Osteocyte (in vitro differentiated cells): ENCODE data around the gene AEBP2. TPM values are rescaled to one million over a fixed set of nuclear protein-coding genes. Genes with fewer than 3 reads are reported as not detected.
"Not testable (repeated sequence)": the region's sequence is repeated elsewhere in the genome, so short reads cannot be mapped to it uniquely, and the experiment has no call there.

Source experiments
- DNase-seq: peaks from one replicate; pipeline ENCODE4 v3.0.0; 2021; ENCODE audit warnings: mixed read lengths; ENCODE audit not compliant: unreplicated experiment; ENCODE audit errors: extremely low spot score
- H3K27ac Mint-ChIP-seq: one replicate; pipeline ENCODE4 v1.8.0; 2021; ENCODE audit warnings: mild to moderate bottlenecking, mixed read lengths; ENCODE audit not compliant: unreplicated experiment
- H3K27me3 Mint-ChIP-seq: one replicate; pipeline ENCODE4 v1.8.0; 2021; ENCODE audit warnings: mixed read lengths; ENCODE audit not compliant: unreplicated experiment
- H3K36me3 Mint-ChIP-seq: one replicate; pipeline ENCODE4 v1.8.0; 2021; ENCODE audit warnings: mixed read lengths; ENCODE audit not compliant: unreplicated experiment
- H3K4me1 Mint-ChIP-seq: one replicate; pipeline ENCODE4 v1.8.0; 2021; ENCODE audit warnings: mixed read lengths; ENCODE audit not compliant: unreplicated experiment
- H3K4me3 Mint-ChIP-seq: one replicate; pipeline ENCODE4 v1.8.0; 2021; ENCODE audit warnings: mild to moderate bottlenecking, moderate library complexity, mixed read lengths; ENCODE audit not compliant: unreplicated experiment
- H3K9me3 Mint-ChIP-seq: one replicate; pipeline ENCODE4 v1.8.0; 2021; ENCODE audit warnings: mixed read lengths; ENCODE audit not compliant: unreplicated experiment
- total RNA-seq: library from RNA; stranded (reverse); gene quantifications from 2 replicates; pipeline ENCODE4 v1.2.1, GENCODE V29; 2021
- TF ChIP-seq, protein P1 (sequence below): fragments of 200-600 bp; sonication (generic); IDR thresholded peaks from 2 replicates; pipeline ENCODE4 v1.5.0; 2021; ENCODE audit warnings: antibody characterized with exemption, mild to moderate bottlenecking, moderate library complexity

AEBP2 gene
- total RNA-seq, 1 donor from 2014 or later = 33.5 TPM

DNA sequence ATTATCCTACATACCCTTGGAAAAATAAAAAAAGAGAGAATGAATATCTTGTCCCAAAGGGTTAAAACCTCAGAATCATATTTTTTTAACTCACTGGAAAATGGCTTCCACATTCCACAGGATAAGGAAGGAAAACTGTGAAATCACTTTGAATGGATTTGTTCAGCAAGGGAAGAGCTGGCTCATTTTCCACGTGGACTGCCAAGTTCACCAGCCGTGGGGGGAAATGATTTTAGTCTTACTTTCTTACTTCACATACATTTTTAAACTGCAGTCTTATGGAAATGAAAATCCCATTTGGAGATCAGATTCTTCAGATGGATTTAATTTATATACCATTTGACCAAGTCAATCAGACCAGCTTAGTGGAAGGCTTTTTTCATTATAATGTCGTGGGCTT, 29.9 kb upstream of the AEBP2 start:
- H3K4me1 Mint-ChIP-seq = peaks cover 14% of the 10 kb centered on the region
- H3K27me3 Mint-ChIP-seq = no peaks in the 10 kb centered on the region
- H3K9me3 Mint-ChIP-seq = no peaks in the 10 kb centered on the region
- H3K27ac Mint-ChIP-seq = no peak overlapping the region
- no peak for DNase-seq
- H3K36me3 Mint-ChIP-seq = no peaks in the 10 kb centered on the region
- TF ChIP-seq, protein P1, sequence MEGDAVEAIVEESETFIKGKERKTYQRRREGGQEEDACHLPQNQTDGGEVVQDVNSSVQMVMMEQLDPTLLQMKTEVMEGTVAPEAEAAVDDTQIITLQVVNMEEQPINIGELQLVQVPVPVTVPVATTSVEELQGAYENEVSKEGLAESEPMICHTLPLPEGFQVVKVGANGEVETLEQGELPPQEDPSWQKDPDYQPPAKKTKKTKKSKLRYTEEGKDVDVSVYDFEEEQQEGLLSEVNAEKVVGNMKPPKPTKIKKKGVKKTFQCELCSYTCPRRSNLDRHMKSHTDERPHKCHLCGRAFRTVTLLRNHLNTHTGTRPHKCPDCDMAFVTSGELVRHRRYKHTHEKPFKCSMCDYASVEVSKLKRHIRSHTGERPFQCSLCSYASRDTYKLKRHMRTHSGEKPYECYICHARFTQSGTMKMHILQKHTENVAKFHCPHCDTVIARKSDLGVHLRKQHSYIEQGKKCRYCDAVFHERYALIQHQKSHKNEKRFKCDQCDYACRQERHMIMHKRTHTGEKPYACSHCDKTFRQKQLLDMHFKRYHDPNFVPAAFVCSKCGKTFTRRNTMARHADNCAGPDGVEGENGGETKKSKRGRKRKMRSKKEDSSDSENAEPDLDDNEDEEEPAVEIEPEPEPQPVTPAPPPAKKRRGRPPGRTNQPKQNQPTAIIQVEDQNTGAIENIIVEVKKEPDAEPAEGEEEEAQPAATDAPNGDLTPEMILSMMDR = no peak
- no peak overlapping the region for H3K4me3 Mint-ChIP-seq

DNA sequence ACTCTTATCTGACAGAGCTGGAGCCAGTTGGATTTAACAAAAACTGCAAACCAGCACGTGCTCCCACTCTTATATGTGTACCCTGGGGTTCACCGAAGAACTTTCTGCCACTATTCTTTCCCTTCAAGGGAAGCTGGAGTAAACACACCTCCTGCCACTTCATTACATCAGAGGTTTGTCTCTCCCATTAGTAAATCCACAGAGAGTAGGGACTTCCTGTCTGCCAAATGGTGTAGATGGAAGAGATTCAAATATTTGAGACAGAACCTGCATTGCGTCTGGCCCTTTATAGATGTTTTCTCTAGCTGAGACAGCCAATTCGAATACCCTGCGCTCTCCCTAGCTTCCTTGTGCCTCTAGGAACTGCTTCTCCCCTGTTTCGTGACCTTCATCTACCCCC, 29.1 kb upstream of the AEBP2 start:
- Mint-ChIP-seq H3K27ac (no peak overlapping the region), H3K4me1 (peaks cover 14% of the 10 kb centered on the region), H3K4me3 (no peak overlapping the region), H3K36me3 (no peaks in the 10 kb centered on the region), H3K27me3 (no peaks in the 10 kb centered on the region), H3K9me3 (no peaks in the 10 kb centered on the region)
- no peak for DNase-seq
- TF ChIP-seq, protein P1 = no peak

DNA sequence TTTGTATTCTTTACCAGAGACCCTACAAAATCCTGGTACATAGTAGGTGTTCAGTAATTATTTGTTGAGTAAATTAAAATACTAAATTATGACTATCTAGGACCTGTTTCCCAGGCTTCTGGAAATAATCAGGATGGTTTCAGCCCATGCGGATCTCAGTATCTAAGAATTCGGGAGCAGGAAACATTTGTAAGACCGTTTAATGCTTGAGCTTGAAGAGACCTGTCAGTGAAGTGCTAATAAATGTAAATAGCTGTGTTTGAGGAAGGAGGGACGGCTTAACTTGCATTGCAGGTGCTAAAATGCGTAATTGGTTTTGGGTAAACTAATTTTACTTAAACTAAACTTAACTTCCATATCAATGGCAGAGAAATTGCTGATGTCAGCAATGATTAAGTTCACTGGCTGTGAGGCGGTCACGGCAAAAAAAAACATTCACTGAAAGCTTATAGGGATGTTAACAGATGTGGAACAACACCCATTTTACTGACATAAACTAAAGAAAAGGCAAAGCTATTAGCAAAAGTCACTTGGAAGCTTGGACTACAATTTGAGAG, 28.6 kb upstream of the AEBP2 start:
- DNase-seq = no peak
- H3K36me3 Mint-ChIP-seq = no peaks in the 10 kb centered on the region
- H3K27me3 Mint-ChIP-seq = no peaks in the 10 kb centered on the region
- peaks cover 14% of the 10 kb centered on the region for H3K4me1 Mint-ChIP-seq
- no peaks in the 10 kb centered on the region for H3K9me3 Mint-ChIP-seq
- TF ChIP-seq, protein P1 = no peak
- no peak overlapping the region for H3K4me3 Mint-ChIP-seq
- H3K27ac Mint-ChIP-seq = no peak overlapping the region

DNA sequence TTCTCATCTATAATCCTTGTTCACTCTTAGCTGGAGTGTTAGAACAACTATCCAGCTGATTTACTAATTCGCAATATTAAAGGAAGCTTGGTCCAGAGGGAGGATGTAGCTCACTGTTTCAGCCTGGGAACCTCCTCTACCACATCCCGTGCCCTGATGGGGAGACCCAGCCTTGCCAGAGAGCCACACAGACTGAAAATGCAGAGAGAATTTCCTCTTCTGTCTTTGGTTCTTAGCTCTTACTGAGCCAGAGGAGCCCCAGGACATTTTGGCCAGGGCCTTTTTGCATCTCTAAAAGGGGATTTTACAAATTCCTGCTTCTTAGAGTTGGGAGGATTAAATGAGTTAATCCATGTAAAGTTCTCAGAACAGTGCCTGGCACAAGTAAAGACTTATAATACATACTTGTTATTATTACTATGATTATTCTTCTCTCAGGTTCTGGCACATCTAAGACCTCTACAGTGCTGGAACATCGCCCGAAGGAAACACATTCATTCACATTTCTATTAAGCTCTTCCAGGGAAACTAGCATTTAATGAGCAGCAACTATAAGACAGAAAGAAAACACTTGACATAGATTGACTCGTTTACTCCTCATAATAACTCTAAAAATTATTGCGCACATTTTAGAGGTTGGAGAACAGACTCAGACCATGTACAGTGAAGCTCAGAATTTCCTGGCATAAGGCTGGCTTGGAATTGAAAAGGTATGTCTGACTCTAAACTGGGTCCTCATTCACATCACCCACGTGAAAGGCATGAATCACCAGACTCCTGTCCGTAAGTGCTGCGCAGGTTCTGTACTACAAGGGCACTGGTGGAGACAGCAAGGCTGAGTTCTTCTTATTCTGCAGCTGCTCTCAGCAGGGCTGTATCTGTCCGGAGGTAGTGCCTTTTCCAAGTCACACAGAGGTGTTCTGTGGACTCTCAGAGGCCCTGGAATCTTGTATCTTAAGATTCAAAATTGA, 27.8 kb upstream of the AEBP2 start:
- TF ChIP-seq, protein P1 = no peak
- Mint-ChIP-seq H3K9me3 (no peaks in the 10 kb centered on the region), H3K27ac (no peak overlapping the region), H3K4me3 (no peak overlapping the region), H3K4me1 (peaks cover 14% of the 10 kb centered on the region), H3K27me3 (no peaks in the 10 kb centered on the region), H3K36me3 (no peaks in the 10 kb centered on the region)
- DNase-seq = no peak

DNA sequence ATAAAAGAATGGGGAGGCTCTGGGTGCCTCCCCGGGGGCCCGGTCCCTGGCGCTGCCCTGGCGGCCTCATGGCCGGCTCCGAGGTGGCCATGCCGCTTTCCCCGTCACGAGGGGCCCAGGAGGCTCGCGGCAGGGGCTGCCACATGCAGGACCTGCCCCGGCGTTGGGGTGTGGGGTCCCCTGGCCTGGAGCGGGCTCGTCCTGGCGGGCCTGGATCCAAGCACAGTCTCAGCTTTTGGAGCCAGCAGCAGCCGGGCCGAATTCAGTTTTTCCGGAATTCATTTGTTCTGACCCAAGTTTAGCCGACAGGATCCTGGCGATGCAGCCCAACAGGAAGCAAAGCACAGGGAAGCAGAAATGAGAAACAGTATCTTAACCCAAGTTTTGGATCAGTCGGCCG, 26.4 kb upstream of the AEBP2 start:
- Mint-ChIP-seq H3K36me3 (no peaks in the 10 kb centered on the region), H3K4me3 (no peak overlapping the region), H3K27me3 (no peaks in the 10 kb centered on the region), H3K4me1 (peaks cover 14% of the 10 kb centered on the region), H3K9me3 (no peaks in the 10 kb centered on the region), H3K27ac (no peak overlapping the region)
- TF ChIP-seq, protein P1 = no peak
- no peak for DNase-seq

DNA sequence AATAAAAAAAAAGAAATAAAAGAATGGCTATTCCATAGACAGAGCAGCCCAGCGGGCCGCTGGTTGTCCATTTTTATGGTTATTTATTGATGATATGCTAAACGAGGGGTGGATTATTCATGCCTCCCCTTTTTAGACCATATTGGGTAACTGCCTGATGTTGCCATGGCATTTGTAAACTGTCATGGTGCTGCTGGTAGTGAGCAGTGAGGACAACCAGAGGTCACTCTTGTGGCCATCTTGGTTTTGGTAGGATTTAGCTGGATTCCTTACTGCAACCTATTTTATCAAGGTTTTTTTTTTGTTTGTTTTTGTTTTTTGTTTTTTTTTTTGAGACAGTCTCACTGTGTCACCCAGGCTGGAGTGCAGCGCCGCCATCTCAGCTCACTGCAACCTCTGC, 25.7 kb upstream of the AEBP2 start:
- peaks cover 14% of the 10 kb centered on the region for H3K4me1 Mint-ChIP-seq
- not testable (repeated sequence) for H3K27ac Mint-ChIP-seq, H3K4me3 Mint-ChIP-seq

More for the DNA sequence above, 25.7 kb upstream of the AEBP2 start:
- DNase-seq, H3K9me3 Mint-ChIP-seq, H3K27me3 Mint-ChIP-seq, H3K36me3 Mint-ChIP-seq: not testable (repeated sequence)
